ENCODE results near the gene TBXAS1. TPM values are rescaled to one million over a fixed set of nuclear protein-coding genes. Genes with fewer than 3 reads are reported as not detected.

Gene TBXAS1
- total RNA-seq, 1 donor from 2014 or later, result 0.26 TPM

GRCh38 chr7:139845443-139845805, 16.4 kb downstream of the TBXAS1 start:
- FAIRE-seq, result no peak
- peak; percentile 62 for DNase-seq (ENCODE audit: low read depth)

GRCh38 chr7:139846297-139846696, 17.2 kb downstream of the TBXAS1 start:
- FAIRE-seq (no peak), DNase-seq (ENCODE audit: low read depth) (no peak)
- H3K27me3 ChIP-seq (ENCODE audit: control insufficient read depth, insufficient read depth, low read length), result no peaks in the 10 kb centered on the region
- TF ChIP-seq CTCF (IDR thresholded peaks at IDR 0.05; ENCODE audit: insufficient read depth, low read length, severe bottlenecking), result no peak
- no peak overlapping the region for H3K4me3 ChIP-seq (ENCODE audit: low read depth, low read length)
- no peaks in the 10 kb centered on the region for H3K36me3 ChIP-seq (ENCODE audit: control insufficient read depth, insufficient read depth, low read length)

More at GRCh38 chr7:139845443-139845805, 16.4 kb downstream of the TBXAS1 start:
- no peak for TF ChIP-seq CTCF (IDR thresholded peaks at IDR 0.05; ENCODE audit: insufficient read depth, low read length, severe bottlenecking)
- H3K4me3 ChIP-seq (ENCODE audit: low read depth, low read length), result no peak overlapping the region
- H3K36me3 ChIP-seq (ENCODE audit: control insufficient read depth, insufficient read depth, low read length), result no peaks in the 10 kb centered on the region
- H3K27me3 ChIP-seq (ENCODE audit: control insufficient read depth, insufficient read depth, low read length), result no peaks in the 10 kb centered on the region

GRCh38 chr7:139848274-139848673, 19.2 kb downstream of the TBXAS1 start:
- DNase-seq (ENCODE audit: low read depth), result no peak
- FAIRE-seq, result no peak
- no peak for TF ChIP-seq CTCF (IDR thresholded peaks at IDR 0.05; ENCODE audit: insufficient read depth, low read length, severe bottlenecking)
- H3K27me3 ChIP-seq (ENCODE audit: control insufficient read depth, insufficient read depth, low read length), result no peaks in the 10 kb centered on the region
- no peak overlapping the region for H3K4me3 ChIP-seq (ENCODE audit: low read depth, low read length)
- no peaks in the 10 kb centered on the region for H3K36me3 ChIP-seq (ENCODE audit: control insufficient read depth, insufficient read depth, low read length)

GRCh38 chr7:139850906-139851305, 21.8 kb downstream of the TBXAS1 start:
- Histone ChIP-seq H3K27me3 (ENCODE audit: control insufficient read depth, insufficient read depth, low read length) (no peaks in the 10 kb centered on the region), H3K36me3 (ENCODE audit: control insufficient read depth, insufficient read depth, low read length) (no peaks in the 10 kb centered on the region), H3K4me3 (ENCODE audit: low read depth, low read length) (no peak overlapping the region)
- DNase-seq (ENCODE audit: low read depth) (no peak), FAIRE-seq (no peak)
- TF ChIP-seq CTCF (IDR thresholded peaks at IDR 0.05; ENCODE audit: insufficient read depth, low read length, severe bottlenecking), result no peak

- no peaks in the 10 kb centered on the region for H3K36me3 ChIP-seq (ENCODE audit: control insufficient read depth, insufficient read depth, low read length)
- no peak for TF ChIP-seq CTCF (IDR thresholded peaks at IDR 0.05; ENCODE audit: insufficient read depth, low read length, severe bottlenecking)
- H3K4me3 ChIP-seq (ENCODE audit: low read depth, low read length), result no peak overlapping the region
- FAIRE-seq (no peak), DNase-seq (ENCODE audit: low read depth) (no peak)
- H3K27me3 ChIP-seq (ENCODE audit: control insufficient read depth, insufficient read depth, low read length), result no peaks in the 10 kb centered on the region
Observed at GRCh38 chr7:139851770-139852481, 22.9 kb downstream of the TBXAS1 start.

- no peak for TF ChIP-seq CTCF (IDR thresholded peaks at IDR 0.05; ENCODE audit: insufficient read depth, low read length, severe bottlenecking)
- FAIRE-seq, result no peak
- H3K4me3 ChIP-seq (ENCODE audit: low read depth, low read length), result no peak overlapping the region
- no peaks in the 10 kb centered on the region for H3K36me3 ChIP-seq (ENCODE audit: control insufficient read depth, insufficient read depth, low read length)
- no peak for DNase-seq (ENCODE audit: low read depth)
- H3K27me3 ChIP-seq (ENCODE audit: control insufficient read depth, insufficient read depth, low read length), result no peaks in the 10 kb centered on the region
Observed at GRCh38 chr7:139852482-139852845, 23.4 kb downstream of the TBXAS1 start.

All from bronchial epithelial cell (primary cell).